NCI-H1694 (cell line): Measurements from ENCODE around the gene FLNA.
"Not testable (repeated sequence)": the region's sequence is repeated elsewhere in the genome, so short reads cannot be mapped to it uniquely, and the experiment has no call there.

Experiments
- DNase-seq: peaks from one replicate; lab custom pipeline; 2025; lab: John Stamatoyannopoulos, UW

The FLNA gene, protein sequence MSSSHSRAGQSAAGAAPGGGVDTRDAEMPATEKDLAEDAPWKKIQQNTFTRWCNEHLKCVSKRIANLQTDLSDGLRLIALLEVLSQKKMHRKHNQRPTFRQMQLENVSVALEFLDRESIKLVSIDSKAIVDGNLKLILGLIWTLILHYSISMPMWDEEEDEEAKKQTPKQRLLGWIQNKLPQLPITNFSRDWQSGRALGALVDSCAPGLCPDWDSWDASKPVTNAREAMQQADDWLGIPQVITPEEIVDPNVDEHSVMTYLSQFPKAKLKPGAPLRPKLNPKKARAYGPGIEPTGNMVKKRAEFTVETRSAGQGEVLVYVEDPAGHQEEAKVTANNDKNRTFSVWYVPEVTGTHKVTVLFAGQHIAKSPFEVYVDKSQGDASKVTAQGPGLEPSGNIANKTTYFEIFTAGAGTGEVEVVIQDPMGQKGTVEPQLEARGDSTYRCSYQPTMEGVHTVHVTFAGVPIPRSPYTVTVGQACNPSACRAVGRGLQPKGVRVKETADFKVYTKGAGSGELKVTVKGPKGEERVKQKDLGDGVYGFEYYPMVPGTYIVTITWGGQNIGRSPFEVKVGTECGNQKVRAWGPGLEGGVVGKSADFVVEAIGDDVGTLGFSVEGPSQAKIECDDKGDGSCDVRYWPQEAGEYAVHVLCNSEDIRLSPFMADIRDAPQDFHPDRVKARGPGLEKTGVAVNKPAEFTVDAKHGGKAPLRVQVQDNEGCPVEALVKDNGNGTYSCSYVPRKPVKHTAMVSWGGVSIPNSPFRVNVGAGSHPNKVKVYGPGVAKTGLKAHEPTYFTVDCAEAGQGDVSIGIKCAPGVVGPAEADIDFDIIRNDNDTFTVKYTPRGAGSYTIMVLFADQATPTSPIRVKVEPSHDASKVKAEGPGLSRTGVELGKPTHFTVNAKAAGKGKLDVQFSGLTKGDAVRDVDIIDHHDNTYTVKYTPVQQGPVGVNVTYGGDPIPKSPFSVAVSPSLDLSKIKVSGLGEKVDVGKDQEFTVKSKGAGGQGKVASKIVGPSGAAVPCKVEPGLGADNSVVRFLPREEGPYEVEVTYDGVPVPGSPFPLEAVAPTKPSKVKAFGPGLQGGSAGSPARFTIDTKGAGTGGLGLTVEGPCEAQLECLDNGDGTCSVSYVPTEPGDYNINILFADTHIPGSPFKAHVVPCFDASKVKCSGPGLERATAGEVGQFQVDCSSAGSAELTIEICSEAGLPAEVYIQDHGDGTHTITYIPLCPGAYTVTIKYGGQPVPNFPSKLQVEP (N-terminal part only)

GRCh38 chrX:154374313-154375155 lies at the start of gene FLNA:
Gene FLNA (minus strand): TSS chrX:154374634. CDS start chrX:154371245, 3,389 bp downstream.
- DNase-seq, result no peak

DNA sequence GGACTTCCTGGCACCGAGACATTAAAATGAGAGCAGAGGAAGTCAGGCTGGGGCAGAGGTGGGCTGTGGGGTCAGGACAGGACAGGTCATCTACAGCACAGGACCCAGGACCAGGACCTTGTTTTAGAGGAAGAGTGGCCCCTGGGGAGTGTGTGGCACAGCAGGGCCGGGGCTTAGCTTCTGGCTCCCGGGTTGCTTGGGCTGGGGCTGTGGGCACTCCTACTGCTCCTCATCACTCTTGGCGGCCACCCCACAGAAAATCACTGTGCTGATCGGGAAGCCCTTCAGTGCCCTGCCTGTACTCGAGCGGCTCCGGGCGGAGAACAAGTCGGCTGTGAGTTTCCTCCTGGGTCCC lies 45.9 kb upstream of the FLNA start:
- DNase-seq, result no peak

- peak; percentile 33 for DNase-seq
Measured at GRCh38 chrX:154419688-154420401, 45.4 kb upstream of the FLNA start.

GRCh38 chrX:154419189-154419588 lies 44.8 kb upstream of the FLNA start:
- DNase-seq, result no peak

GRCh38 chrX:154417157-154417556 lies 42.7 kb upstream of the FLNA start:
- DNase-seq, result peak; percentile 64

- no peak for DNase-seq
Measured at GRCh38 chrX:154413142-154413541, 38.7 kb upstream of the FLNA start.

DNA sequence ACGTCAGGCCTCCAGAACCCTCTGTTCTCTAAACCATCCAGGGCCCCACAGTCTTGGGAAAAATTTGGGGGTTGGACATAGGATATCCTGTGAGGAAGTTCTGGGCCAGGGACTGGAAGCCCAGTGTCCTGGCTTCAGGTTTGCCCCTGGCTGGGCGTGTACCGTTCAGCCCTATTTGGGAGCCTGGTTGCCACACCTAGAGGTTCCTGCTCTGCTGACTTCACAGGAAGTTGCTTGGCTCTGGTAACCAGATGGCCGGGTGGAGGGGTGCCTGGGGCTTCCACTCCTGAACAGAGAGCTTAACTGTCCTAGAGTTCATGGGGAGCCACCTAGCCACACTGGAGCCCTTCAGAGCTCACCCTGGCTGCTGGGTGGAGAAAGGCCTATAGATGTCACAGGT lies 38.0 kb upstream of the FLNA start:
- no peak for DNase-seq

- DNase-seq, result peak; percentile 32
Measured at GRCh38 chrX:154411981-154412340, 37.5 kb upstream of the FLNA start.

DNA sequence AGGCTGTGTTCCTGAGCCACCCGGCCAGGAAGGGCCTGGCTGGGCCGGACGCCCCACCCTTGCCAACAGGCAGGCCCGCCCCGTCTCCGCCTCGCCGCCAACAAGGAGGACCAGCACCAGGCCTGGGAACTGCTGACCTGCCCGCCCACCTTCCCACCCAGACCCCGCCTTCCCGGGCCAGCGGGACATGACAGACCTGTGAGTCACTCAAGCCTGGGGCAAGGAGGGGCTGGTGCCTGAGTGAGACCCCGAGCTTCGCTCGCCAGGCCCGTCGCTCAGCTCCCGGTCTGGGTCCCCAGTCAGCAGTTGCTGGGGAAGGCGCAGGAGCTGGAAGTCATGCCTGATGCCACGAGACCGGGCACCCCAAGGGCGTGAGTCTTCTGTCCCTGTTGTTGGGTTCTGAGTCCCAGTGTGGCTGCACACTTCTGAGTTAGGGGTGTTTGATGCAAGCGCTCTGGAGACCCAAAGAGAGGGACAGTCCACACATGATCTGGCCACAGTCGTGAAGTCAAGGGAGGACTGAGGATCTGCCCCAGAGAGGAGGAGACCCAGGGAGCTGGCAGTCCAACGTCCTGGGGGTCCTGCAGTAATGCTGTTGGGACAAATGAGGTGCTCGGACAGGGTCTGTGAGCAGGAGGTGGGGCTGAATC lies 34.9 kb upstream of the FLNA start, which contains the start of gene DNASE1L1:
DNASE1L1 (minus strand) TSS at position 33 of the 650 bp plus-strand sequence. CDS start 3,686 bp downstream, outside the sequence.
- DNase-seq, result no peak

- no peak for DNase-seq
Measured at GRCh38 chrX:154408659-154409221, 34.3 kb upstream of the FLNA start.

GRCh38 chrX:154404625-154405192 lies 30.3 kb upstream of the FLNA start:
- no peak for DNase-seq

- DNase-seq, result no peak
Measured at GRCh38 chrX:154403858-154404257, 29.4 kb upstream of the FLNA start.

DNA sequence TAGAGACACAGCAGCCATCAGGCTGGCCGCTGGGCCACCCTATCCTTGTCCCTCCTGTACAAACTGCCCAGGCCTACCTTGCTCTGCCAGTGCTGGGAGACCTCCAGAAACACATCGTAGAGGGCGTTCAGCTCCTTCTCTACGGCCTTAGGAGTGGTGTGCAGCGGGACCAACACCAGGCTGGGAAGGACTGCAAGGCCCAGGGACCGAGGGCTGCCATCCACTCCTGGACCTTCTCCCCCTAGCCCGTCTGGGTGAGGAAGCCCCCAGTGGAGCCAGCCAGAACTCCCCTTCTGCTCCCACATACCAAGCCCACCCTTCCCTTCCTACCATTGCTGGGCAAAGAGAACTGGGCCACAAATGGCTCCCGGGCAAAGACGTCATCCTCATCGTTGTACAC lies 28.8 kb upstream of the FLNA start:
- DNase-seq, result no peak

- DNase-seq, result no peak
Measured at GRCh38 chrX:154402622-154403127, 28.2 kb upstream of the FLNA start.

GRCh38 chrX:154401918-154402621 lies 27.6 kb upstream of the FLNA start:
- no peak for DNase-seq

GRCh38 chrX:154401045-154401799 lies 26.8 kb upstream of the FLNA start:
- DNase-seq, result no peak

GRCh38 chrX:154400369-154400817 lies 26.0 kb upstream of the FLNA start:
- DNase-seq, result not testable (repeated sequence)
